ENCODE results near the gene GLUL.

The GLUL gene

GRCh38 chr1:182376936-182377574 lies 14.5 kb downstream of the GLUL start:
- H3K27ac ChIP-seq, result no peak overlapping the region
- TF ChIP-seq ZFX (IDR thresholded peaks at IDR 0.05) (no peak), CTCF (conservative IDR thresholded peaks at IDR 0.05) (no peak)

- TF ChIP-seq ZFX (IDR thresholded peaks at IDR 0.05) (no peak), CTCF (conservative IDR thresholded peaks at IDR 0.05) (no peak)
These were observed 17.3 kb downstream of the GLUL start for GRCh38 chr1:182374101-182374834.

GRCh38 chr1:182370532-182370931 lies 21.1 kb downstream of the GLUL start:
- H3K27ac ChIP-seq, result no peak overlapping the region
- TF ChIP-seq CTCF (conservative IDR thresholded peaks at IDR 0.05) (no peak), ZFX (IDR thresholded peaks at IDR 0.05) (no peak)

More at GRCh38 chr1:182374101-182374834, 17.3 kb downstream of the GLUL start:
- H3K27ac ChIP-seq, result no peak overlapping the region

GRCh38 chr1:182368903-182369302 lies 22.7 kb downstream of the GLUL start:
- no peak for TF ChIP-seq ZFX (IDR thresholded peaks at IDR 0.05)
- TF ChIP-seq CTCF (conservative IDR thresholded peaks at IDR 0.05), result no peak
- H3K27ac ChIP-seq, result no peak overlapping the region

GRCh38 chr1:182368358-182368757 lies 23.2 kb downstream of the GLUL start:
- TF ChIP-seq ZFX (IDR thresholded peaks at IDR 0.05) (no peak), CTCF (conservative IDR thresholded peaks at IDR 0.05) (no peak)

DNA sequence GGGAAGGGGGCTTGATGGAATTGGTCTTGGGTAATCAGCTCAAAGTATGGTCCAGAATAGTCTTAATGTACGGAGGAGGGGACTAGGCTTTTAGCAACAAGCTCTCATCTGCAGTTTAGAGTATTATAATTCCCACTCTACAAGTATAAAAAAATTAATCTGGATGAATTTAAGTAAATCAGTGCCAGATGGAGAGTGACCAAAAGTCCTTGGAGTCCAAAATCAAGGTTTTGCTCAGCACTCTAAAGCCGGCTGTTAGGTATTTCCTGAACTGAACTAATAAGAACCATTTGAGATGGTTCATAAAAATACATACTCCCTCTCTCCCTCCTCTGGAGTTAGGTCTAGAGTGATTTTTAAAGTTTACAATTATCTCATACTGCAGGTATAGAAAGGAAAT lies 23.7 kb downstream of the GLUL start:
- H3K27ac ChIP-seq, result no peak overlapping the region
- no peak for TF ChIP-seq CTCF (conservative IDR thresholded peaks at IDR 0.05)

More at GRCh38 chr1:182368358-182368757, 23.2 kb downstream of the GLUL start:
- no peak overlapping the region for H3K27ac ChIP-seq

DNA sequence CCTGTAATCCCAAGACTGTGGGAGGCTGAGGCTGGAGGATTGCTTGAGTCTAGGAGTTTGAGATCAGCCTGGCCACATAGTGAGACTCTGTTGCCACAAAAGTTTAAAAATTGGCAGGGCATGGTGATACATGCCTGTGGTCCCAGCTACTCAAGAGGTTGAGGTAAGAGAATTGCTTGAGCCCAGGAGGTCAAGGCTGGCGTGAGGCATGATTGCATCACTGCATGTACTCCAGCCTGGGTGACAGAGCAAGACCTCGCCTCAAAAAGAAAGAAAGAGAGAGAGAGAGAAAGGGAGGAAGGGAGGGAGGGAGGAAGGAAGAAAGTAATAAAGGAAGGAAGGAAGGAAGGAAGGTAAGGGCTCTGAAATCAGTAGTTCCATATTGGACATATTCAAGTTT lies 25.0 kb downstream of the GLUL start:
- no peak for TF ChIP-seq ZFX (IDR thresholded peaks at IDR 0.05)
- TF ChIP-seq CTCF (conservative IDR thresholded peaks at IDR 0.05), result no peak
- no peak overlapping the region for H3K27ac ChIP-seq
